Epithelial cell of proximal tubule (primary cell): ENCODE measurements around the gene PRKAR1B. TPM values are rescaled to one million over a fixed set of nuclear protein-coding genes. Genes with fewer than 3 reads are reported as not detected.

Source experiments
- DNase-seq: peaks from one replicate; pipeline ENCODE4 v3.0.0-alpha.2; 2011; ENCODE audit warnings: low read depth
- H3K4me3 ChIP-seq: 2 replicates; pipeline ENCODE4 v1.5.1; 2011; ENCODE audit warnings: low read depth, mild to moderate bottlenecking, low read length
- CTCF ChIP-seq: conservative IDR thresholded peaks from 2 replicates; pipeline ENCODE4 v1.5.1; 2012; ENCODE audit warnings: low read depth, mild to moderate bottlenecking, low read length
- total RNA-seq: library from RNA; depleted of rRNA; stranded (reverse); fragments of >200 nt; gene quantifications from 2 replicates; pipeline ENCODE4 v1.2.3, GENCODE V29; 2015

The PRKAR1B gene
- total RNA-seq, 1 donor from 2014 or later = 12.2 TPM

- H3K4me3 ChIP-seq = no peak overlapping the region
- TF ChIP-seq CTCF = no peak
- no peak for DNase-seq
These were observed 216.2 kb downstream of the PRKAR1B start for GRCh38 chr7:510782-511281.

GRCh38 chr7:510131-510481 is 217.0 kb downstream of the PRKAR1B start:
- no peak overlapping the region for H3K4me3 ChIP-seq
- DNase-seq = no peak
- no peak for TF ChIP-seq CTCF

- H3K4me3 ChIP-seq = no peak overlapping the region
- no peak for TF ChIP-seq CTCF
- no peak for DNase-seq
These were observed 217.5 kb downstream of the PRKAR1B start for GRCh38 chr7:509426-510130.

GRCh38 chr7:508461-509170 is 218.5 kb downstream of the PRKAR1B start:
- no peak for DNase-seq
- TF ChIP-seq CTCF = no peak
- no peak overlapping the region for H3K4me3 ChIP-seq

GRCh38 chr7:507623-508300 is 219.3 kb downstream of the PRKAR1B start:
- no peak for DNase-seq
- no peak for TF ChIP-seq CTCF

GRCh38 chr7:506921-507622 is 220.0 kb downstream of the PRKAR1B start:
- DNase-seq = no peak
- no peak overlapping the region for H3K4me3 ChIP-seq
- TF ChIP-seq CTCF = no peak

More at GRCh38 chr7:507623-508300, 219.3 kb downstream of the PRKAR1B start:
- H3K4me3 ChIP-seq = no peak overlapping the region
